Measurements from ENCODE around the gene DDOST.
"Not testable (repeated sequence)": the region's sequence is repeated elsewhere in the genome, so short reads cannot be mapped to it uniquely, and the experiment has no call there.

The DDOST gene

DNA sequence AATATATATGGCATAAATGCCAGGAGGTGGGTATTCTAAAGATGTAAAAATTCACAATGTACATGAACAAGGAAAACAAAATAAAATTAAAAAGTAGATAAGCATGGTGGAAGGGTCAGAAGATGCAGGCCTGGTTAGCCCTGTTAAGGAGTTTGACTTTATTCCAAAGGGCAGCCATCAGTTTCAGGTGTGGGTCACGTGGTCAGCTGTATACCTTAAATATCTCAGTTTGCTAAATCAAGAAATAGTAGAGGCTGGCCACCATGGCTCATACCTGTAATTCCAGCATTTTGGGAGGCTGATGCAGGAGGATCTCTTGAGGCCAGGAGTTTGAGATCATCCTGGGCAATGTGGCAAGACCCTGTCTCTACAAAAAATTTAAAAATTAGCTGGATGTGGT lies 36.5 kb downstream of the DDOST start:
- DNase-seq (ENCODE audit: low spot score), result no peak

DNA sequence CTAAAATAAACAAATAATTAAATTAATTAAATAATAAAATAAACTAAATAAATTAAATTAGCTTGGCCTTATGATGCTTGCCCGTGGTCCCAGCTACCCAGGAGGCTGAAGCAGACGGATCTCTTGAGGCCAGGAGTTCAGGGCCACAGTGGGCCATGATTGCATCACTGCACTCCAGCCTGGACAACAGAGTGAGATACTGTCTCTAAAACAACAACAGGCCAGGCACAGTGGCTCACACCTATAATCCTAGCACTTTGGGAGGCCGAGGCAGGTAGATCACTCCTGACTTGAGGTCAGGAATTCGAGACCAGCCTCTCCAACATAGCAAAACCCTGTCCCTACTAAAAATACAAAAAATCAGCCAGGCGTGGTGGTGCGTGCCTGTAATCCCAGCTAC lies 40.2 kb downstream of the DDOST start:
- DNase-seq (ENCODE audit: low spot score), result no peak

DNA sequence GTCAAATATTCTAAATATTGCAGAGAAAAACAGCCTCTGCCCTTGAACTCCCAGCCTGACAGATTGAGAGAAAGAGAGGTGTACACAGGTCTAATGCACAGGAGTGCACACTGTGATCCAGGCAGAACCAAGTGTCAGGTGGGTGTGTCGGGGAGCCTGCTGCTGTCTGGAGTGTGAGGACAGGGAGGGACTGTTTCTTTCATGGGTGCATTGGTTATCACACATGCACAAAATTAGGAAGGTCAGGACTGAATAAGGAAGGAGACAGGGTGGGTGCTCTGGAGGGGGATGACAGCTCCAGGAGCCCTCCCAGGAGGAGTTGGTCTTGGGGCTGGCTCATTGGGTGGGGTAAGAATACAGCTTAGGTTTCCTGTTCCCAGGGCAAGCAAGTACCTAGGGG lies 41.2 kb downstream of the DDOST start:
- no peak for DNase-seq (ENCODE audit: low spot score)

DNA sequence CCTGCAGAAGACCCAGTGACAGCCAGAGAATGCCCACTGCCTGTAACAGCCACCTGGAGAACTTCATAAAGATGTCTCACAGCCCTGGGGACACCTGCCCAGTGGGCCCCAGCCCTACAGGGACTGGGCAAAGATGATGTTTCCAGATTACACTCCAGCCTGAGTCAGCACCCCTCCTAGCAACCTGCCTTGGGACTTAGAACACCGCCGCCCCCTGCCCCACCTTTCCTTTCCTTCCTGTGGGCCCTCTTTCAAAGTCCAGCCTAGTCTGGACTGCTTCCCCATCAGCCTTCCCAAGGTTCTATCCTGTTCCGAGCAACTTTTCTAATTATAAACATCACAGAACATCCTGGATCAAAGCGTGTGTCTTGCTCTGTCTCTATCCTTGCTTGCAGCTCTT lies 42.6 kb downstream of the DDOST start:
- no peak for DNase-seq (ENCODE audit: low spot score)

DNA sequence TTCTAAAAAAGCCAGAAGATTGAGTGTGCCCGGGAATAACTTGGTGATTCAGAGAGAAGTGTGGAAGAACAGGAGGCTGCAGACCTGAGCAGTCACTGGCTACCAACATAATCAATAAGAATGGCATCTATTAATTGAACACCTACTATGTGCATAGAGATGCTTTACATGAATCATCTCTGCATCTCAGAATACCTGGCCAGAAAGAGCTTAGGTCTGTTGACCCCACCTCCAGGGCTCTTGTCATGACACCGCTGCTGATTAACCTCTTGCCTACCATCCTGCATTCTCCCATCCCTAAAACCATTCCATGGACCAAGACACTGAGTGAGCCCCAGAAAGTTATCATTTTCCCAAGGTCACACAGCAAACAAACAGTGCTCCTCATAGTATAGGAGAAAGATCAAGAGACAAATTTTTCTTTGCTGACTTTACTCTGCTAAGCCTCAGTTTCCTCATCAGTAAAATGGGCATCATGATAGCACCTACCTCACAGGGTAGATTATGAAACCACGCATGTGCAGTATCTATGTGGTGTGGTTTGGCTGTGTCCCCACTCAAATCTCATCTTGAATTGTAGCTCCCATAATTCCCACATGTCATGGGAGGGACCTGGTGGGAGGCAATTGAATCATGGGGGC lies 44.2 kb downstream of the DDOST start:
- no peak for DNase-seq (ENCODE audit: low spot score)

DNA sequence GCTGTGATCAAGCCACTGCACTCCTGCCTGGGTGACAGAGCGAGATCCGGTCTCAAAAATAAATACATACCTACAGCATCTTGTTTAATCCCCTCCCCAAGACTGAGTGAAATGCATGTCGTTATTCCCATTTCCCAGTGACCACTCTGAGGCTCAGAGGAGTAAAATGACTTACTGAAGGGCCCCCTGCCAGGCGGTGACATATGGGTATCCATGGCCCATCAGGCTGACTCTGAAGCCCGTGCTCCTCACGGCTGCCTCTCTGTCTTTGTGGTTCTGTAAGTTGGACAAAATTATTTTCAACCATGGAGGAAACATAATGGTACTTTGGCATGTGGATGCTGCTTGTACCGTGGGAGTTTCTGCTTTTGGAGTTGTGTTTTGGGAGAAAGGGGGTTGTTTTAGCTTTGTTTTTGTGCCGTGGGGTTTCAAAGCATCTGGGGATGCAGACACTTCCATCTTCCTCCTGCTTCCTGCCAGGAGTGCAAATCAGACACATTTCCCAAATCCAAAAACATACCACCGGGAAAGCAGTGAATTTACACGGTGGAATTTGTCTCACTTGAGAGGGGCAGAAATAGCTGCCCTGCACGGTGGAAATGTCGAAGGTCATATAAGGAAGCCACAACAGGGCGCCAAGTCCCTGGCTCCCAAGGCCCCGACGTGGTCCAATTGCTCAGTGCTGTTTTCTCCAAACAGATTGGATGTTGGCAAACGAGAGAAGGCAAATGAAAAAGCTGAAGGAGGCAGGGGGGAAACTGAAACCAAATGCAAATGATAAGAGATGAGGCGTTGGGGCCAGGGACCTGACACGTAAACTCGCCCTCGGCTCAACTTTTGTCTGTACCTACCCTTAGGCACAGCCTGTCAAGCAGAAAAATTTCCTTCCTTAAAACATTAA lies 45.0 kb downstream of the DDOST start:
- no peak for DNase-seq (ENCODE audit: low spot score)

DNA sequence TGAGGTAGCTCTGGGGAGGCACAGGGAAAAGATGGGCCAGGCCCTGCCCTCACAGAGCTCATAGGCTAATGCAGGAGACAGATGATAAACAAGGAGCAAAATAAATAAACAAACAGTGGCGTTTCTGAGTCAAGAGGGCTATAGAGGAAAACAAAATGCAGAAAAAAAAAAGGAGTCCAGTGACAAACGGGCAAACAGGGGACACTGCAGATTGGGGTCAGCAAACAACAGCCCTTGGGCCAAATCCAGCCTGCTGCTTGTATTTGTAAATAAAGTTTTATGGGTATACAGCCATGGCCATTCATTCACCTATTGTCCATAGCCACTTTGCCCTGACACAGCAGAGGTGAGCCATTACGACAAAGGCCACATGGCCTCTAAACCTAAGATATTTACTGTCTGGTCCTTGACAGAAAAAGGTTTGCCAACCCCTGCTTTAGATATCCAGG lies 47.0 kb downstream of the DDOST start:
- DNase-seq (ENCODE audit: low spot score), result no peak

DNA sequence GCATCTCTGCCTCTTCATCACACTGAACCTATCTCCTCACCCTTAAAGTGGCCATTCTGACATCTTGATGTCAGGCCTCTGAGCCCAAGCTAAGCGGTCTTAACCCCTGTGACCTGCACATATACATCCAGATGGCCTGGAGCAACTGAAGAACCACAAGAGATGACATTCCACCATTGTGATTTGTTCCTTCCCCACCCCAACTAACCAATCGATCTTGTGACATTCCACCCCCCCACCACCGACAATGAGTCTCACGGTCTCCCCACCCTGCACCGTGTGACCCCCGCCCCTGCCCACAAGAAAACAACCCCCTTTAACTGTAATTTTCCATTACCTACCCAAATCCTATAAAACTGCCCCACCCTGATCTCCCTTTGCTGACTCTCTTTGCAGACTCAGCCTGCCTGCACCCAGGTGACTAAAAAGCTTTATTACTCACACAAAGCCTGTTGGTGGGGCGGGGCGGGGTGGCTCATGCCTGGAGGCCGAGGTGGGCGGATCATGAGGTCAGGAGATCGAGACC lies 48.9 kb downstream of the DDOST start:
- peak; percentile 66 for DNase-seq (ENCODE audit: low spot score)

DNA sequence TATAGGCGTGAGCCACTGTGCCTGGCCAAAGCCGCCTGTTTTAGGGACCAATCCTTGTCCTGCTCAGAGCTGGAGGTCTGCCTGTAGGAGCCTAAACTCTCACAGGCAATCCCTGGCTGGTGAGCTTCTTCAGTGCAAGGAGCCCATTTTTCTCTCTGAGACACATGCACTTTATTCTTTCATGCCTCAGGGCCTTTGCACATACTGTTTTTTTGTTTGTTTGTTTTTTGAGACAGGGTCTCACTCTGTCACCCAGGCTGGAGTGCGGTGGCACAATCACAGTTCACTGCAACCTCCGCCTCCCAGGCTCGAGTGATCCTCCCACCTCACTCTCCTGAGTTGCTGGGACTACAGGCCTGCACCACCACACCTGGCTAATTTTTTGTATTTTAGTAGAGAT lies 49.5 kb downstream of the DDOST start:
- DNase-seq (ENCODE audit: low spot score), result no peak

DNA sequence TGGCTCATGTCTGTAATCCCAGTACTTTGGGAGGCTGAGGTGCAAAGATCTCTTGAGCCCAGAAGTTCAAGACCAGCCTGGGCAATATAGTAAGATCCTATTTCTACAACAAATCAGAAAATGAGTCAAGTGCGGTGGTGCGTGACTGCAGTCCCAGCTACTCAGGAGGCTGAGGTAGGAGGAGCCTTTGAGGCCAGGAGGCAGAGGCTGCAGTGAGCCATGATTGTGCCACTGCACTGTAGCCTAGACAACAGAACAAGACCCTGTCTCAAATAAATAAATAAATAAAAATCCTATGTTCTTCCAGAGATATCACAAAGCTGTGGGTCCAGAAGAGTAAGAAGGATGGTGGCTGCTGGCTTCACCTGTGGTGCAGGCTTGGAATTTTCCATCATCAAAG lies 50.2 kb downstream of the DDOST start:
- DNase-seq (ENCODE audit: low spot score), result no peak

DNA sequence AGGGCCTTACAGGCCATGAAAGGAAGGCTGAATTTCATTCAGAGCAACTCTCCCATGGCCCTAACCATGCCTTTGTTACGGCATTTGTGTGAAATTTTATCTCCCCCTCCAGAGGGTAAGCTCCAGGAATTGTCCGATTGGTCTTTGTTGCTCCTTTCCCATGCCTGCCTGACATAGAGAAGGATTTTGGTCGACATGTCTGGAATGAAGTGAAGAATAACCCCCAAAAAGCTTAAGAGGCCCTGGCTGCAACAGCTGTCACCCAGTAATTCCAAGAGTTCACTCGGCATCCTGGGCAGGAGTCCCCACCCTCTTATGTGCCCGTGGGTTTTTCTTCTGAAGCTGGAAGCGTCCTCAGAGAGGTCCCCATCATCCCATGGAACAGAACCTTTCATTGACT lies 51.6 kb downstream of the DDOST start:
- DNase-seq (ENCODE audit: low spot score), result no peak

DNA sequence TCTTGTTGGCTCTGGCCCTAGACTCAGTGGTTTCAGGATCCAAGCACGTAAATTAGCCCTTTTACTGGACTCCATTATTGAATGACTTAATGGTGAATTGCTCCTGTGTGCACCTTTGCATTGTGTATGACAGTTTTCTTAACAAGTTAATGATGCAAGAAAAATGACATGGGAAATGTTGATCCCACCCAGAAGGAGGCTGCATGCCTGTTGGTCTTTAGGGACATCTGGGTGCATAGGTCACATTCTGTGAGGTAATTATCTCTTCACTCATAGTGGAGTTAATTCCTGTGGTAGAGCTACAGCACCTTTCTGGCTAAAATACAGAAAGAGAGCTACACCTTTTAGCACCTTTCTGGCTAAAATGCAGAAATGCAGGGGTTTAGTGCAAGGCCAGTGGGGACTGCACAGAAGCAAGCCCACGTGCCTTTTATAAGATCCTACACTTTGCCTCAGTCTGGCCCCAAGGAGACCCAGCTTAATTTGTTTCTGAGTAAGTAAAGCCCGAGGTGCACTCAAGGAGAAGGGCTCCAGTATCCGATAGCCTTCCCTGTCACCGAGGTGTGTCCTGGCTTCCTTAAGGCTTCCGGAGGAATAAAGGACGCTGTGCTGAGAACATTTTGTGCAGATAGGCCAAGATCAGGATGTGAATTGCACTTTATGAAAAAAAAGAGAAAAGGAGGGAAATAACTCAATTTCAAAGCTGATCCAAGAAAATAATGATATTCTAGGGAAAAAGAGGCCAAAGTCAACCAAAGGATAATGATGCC lies 54.2 kb downstream of the DDOST start:
- DNase-seq (ENCODE audit: low spot score), result not testable (repeated sequence)

DNA sequence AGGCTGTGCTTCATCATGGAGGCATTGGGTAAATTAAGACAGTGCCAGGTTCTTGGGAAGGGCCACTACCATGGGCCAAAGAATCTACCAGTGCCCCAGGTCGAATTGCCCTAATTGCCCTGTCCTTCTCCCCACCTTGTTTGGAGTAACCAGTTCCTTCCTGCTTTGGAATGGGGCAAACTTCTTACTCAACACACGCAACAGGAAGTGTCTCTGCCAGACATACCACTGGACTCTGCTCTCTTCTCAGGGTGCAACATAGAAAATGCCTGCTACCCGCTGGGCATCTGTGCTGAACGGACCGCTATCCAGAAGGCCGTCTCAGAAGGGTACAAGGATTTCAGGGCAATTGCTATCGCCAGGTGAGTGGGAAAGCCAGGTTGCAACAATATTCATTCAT lies 56.5 kb downstream of the DDOST start:
- DNase-seq (ENCODE audit: low spot score), result no peak

DNA sequence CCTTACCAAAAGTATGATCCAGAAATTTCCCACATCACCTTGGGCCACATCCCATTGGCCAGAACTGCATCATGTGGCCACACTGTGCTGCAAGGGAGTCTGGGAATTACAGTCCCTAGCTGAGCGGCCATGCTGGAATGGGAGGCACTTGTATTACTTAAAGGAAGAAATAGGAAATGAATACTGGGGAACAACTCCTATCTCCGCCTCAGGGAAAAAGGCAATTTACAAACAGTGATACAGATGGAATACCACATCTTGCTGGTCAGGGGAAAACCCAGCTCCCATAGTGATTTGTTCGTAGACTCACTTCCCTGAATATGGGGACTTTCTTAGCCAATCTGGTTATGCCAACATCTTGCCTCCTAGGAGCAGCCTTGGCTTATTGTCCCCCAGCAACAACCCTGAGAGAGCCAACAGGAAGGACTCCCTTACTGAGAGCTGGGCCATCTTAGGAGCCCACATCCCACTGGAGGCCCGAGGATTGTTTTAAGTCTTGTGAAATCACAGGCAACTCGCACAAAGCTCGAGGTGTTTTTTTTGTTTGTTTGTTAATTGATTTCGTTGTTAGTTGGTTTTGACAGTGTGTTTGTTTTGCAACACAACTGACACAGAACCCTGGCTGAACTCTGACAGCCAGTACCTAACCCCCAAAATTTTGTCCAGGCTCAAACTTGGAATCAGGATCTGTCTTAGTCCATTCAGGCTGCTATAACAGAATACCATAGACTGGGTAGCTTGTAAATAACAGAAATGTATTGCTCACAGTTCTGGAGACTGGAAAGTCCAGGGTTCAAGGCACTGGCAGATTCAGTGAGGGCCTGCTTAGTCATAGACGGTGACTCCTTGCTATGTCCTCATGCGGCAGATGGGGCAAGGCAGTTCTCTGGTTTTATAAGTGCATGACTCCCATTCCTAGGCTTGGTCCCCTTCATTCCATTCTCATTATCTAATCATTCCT lies 57.4 kb downstream of the DDOST start:
- peak; percentile 72 for DNase-seq (ENCODE audit: low spot score)

DNA sequence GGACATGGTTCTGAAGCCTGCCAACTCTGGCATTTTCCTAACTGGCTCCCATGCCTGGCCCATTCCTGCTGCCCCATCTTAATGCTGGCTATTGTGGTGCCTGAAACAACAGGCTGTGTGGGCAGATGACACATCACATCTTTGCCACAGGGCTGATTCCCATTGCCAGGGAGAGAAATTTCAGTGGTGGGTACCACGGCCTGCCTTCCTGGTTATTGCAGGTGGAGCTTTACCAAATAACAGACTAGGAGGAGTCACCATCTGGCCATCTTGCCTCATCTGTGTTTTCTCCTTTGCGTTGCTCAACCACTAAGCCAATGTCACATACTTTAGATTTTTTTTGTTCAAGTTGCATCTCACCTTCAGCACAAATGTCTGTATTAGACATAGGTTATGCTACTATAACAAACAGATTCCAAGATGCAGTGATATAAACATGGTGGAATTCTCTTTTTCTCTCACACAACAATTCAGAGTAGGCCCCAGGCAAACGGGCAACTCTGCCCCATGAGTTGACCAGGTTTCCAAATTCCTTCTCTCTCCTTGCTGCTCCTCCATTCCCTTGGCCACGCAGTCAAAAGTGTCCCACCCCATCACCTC lies 58.2 kb downstream of the DDOST start:
- no peak for DNase-seq (ENCODE audit: low spot score)
